Peyer's patch (tissue), 4 donors: ENCODE data around the gene BRI3BP. TPM values are rescaled to one million over a fixed set of nuclear protein-coding genes. Genes with fewer than 3 reads are reported as not detected.

Experiments used
- DNase-seq, 3 donors: peaks; one replicate each; pipeline ENCODE4 v3.0.0-alpha.2; 2017 to 2019
- H3K27ac ChIP-seq, 4 donors: fragments of 200-600 bp; sonication (generic); one replicate each; pipeline ENCODE4 v1.5.1; 2016 to 2019
- H3K27me3 ChIP-seq, 2 donors: fragments of 200-600 bp; sonication (generic); one replicate each; pipeline ENCODE4 v1.5.1; 2019
- H3K36me3 ChIP-seq, 3 donors: fragments of 200-600 bp; sonication (generic); one replicate each; pipeline ENCODE4 v1.5.1; 2016 to 2019
- H3K4me1 ChIP-seq, 4 donors: fragments of 200-600 bp; sonication (generic); one replicate each; pipeline ENCODE4 v1.5.1; 2016 to 2019
- H3K4me3 ChIP-seq, 4 donors: fragments of 200-600 bp; sonication (generic); 1 replicate in 3 of 4; 2 replicates in 1 of 4; pipeline ENCODE4 v1.5.1; 2016 to 2019; ENCODE audit warnings: mild to moderate bottlenecking in 1 of 4
- H3K9me3 ChIP-seq, 4 donors: fragments of 200-600 bp; sonication (generic); one replicate each; pipeline ENCODE4 v1.5.1; 2016 to 2019; ENCODE audit warnings: mild to moderate bottlenecking in 1 of 4
- POLR2A ChIP-seq, 2 donors: fragments of 450-650 bp; IDR thresholded peaks; one replicate each; pipeline ENCODE4 v1.5.1; 2017; ENCODE audit warnings: antibody characterized with exemption in 2 of 2, mild to moderate bottlenecking in 2 of 2, moderate library complexity in 2 of 2
- small RNA-seq, 2 donors: library from RNA; depleted of rRNA; stranded (forward); fragments of <200 nt; gene quantifications; one replicate each; pipeline ENCODE3, GENCODE V24; 2016
- total RNA-seq, 4 donors: library from RNA; depleted of rRNA; stranded (reverse); fragments of >200 nt; gene quantifications; one replicate each; pipeline ENCODE4 v1.1.0, GENCODE V29; 2016
- TF ChIP-seq, protein P1 (sequence below), 6 experiments: fragments of 450-650 bp in 4 of 6; fragments of 200-600 bp in 2 of 6; sonication (generic) in 1 of 6; IDR thresholded peaks; one replicate each; pipeline ENCODE4 v1.5.1; 2017 to 2019; ENCODE audit warnings: antibody characterized with exemption in 6 of 6, mild to moderate bottlenecking in 3 of 6, moderate library complexity in 1 of 6

BRI3BP gene
- total RNA-seq, 4 donors from 2014 or later, result 13.2 to 55.2 (median 41.8) TPM

DNA sequence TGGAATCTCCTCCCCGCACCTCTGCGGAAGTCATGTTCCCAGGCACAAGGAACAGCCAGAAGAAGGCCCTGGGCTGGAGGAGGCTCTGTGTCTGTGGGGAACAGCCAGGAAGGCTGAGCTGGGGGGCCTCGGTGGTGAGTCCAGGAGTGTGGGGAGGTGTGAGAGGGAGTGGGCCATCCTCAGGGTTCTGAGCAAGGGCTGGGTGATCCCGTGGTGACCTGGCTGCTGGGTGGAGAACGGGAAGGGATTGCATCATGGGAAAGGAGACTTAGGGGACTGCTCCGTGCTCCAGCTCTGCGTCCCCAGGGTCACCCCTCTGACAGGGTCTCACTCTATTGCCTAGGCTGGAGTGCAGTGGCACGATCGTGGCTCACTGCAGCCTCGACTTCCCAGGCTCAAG is 85.6 kb downstream of the BRI3BP start:
- Histone ChIP-seq H3K36me3 (peaks cover 0 to 35% (median 0%) of the 10 kb centered on the region in 3 donors), H3K4me1 (no peaks in the 10 kb centered on the region), H3K9me3 (no peaks in the 10 kb centered on the region), H3K27me3 (no peaks in the 10 kb centered on the region), H3K4me3 (no peak overlapping the region), H3K27ac (no peak overlapping the region)
- TF ChIP-seq POLR2A (IDR thresholded peaks at IDR 0.05), result no peak
- TF ChIP-seq, protein P1, sequence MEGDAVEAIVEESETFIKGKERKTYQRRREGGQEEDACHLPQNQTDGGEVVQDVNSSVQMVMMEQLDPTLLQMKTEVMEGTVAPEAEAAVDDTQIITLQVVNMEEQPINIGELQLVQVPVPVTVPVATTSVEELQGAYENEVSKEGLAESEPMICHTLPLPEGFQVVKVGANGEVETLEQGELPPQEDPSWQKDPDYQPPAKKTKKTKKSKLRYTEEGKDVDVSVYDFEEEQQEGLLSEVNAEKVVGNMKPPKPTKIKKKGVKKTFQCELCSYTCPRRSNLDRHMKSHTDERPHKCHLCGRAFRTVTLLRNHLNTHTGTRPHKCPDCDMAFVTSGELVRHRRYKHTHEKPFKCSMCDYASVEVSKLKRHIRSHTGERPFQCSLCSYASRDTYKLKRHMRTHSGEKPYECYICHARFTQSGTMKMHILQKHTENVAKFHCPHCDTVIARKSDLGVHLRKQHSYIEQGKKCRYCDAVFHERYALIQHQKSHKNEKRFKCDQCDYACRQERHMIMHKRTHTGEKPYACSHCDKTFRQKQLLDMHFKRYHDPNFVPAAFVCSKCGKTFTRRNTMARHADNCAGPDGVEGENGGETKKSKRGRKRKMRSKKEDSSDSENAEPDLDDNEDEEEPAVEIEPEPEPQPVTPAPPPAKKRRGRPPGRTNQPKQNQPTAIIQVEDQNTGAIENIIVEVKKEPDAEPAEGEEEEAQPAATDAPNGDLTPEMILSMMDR (IDR thresholded peaks at IDR 0.05), result no peak
- no peak for DNase-seq

DNA sequence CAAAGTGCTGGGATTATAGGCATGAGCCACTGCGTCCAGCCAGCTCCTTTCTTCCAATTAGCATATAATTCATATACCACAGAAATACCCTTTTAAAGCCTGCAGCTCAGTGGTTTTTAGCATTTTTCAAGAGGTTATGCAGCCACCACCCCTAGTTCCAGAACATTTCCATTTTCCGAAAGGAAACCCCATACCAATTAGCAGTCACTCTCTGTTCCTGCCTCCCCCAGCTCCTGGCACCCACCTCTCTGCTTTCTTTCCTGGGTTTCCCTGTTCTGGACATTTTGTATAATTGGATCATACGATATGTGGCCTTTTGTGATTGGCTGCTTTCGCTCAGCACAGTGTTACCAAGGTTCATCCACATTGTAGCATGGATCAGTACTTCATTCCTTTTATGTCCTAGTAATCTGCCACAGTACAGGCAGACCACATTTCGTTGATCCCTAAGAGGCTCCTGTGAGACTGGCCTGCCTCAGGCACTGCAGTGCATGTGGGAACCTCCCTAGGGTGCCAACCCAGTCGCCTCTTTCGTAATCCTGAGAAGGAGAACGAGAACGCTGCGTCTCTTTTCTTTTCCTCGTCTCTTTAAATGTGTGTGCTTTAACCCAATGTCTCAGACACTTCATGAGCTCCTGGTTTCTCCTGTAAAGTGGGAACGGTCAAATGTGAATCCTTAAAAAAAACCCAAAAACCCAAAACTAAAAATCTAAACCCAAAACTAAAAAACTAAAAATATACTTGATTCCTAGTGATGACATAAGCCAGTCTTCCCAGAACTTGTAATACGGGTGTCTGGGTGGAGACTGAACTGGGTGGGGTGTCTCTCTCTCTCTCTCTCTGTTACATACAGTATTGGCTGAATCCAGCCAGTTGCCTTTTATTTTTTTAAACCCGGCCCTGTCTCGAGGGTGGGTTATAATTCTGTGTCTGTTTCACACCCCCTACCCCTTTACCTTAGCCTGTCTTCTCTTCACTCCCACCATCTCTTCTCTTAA is 86.5 kb downstream of the BRI3BP start:
- no peaks in the 10 kb centered on the region for H3K9me3 ChIP-seq
- no peaks in the 10 kb centered on the region for H3K4me1 ChIP-seq
- no peaks in the 10 kb centered on the region for H3K27me3 ChIP-seq
- no peak for TF ChIP-seq POLR2A (IDR thresholded peaks at IDR 0.05)
- TF ChIP-seq, protein P1 (IDR thresholded peaks at IDR 0.05), result no peak
- no peak for DNase-seq
- peaks cover 0 to 34% (median 0%) of the 10 kb centered on the region in 3 donors for H3K36me3 ChIP-seq
- no peak overlapping the region for H3K27ac ChIP-seq
- no peak overlapping the region for H3K4me3 ChIP-seq

Small RNAs within 50 kb of the gene (small RNA-seq; reads per million reads assigned to genes)
- gene AC122688.1, result 0 reads per million in 2 donors

Other genes starting within 250 kb of the BRI3BP start
- gene SCARB1, start 129.8 kb upstream of the BRI3BP start, total RNA-seq, result 100 to 1,000 TPM in 1 of 4 donors, 10 to 100 TPM in 3; 14.9 to 214 (median 64.6) TPM
- 1,000 to 10,000 TPM in 3 of 4 donors, 100 to 1,000 TPM in 1; 898 to 2,531 (median 1,185) TPM for gene UBC, start 79.0 kb upstream of the BRI3BP start, total RNA-seq
- 10 to 100 TPM in 3 of 4 donors, 1 to 10 TPM in 1; 9.5 to 42.1 (median 23.5) TPM for gene DHX37, start 4.5 kb upstream of the BRI3BP start, total RNA-seq
- 10 to 100 TPM; 29.4 to 46.6 (median 37.1) TPM for gene AACS, start 71.8 kb downstream of the BRI3BP start, total RNA-seq
- 1 to 10 TPM in 1 of 4 donors, under 1 TPM in 2, not detected in 1; 0.13 to 1.7 (median 0.38) TPM for gene TMEM132B, start 192.7 kb downstream of the BRI3BP start, total RNA-seq